ENCODE measurements around the gene CFAP298. TPM values are rescaled to one million over a fixed set of nuclear protein-coding genes. Genes with fewer than 3 reads are reported as not detected.

The CFAP298 gene
- total RNA-seq, 1 experiment from 2014 or later = 35.5 TPM

GRCh38 chr21:32560896-32561295 is 51.3 kb downstream of the CFAP298 start:
- Histone ChIP-seq H3K27ac (no peak overlapping the region), H3K27me3 (ENCODE audit: insufficient read depth, low read depth) (no peaks in the 10 kb centered on the region), H3K4me2 (no peak overlapping the region), H3K36me3 (ENCODE audit: low read depth) (no peaks in the 10 kb centered on the region), H3F3A (ENCODE audit: insufficient read depth, low read depth) (no peaks in the 10 kb centered on the region), H3K9me3 (ENCODE audit: insufficient read depth, low read depth) (no peaks in the 10 kb centered on the region), H3K4me3 (no peak overlapping the region), H3K79me2 (ENCODE audit: low read depth) (no peaks in the 10 kb centered on the region), H4K20me1 (ENCODE audit: insufficient read depth) (no peaks in the 10 kb centered on the region), H3K4me1 (replicated peaks; ENCODE audit: insufficient read depth) (no peaks in the 10 kb centered on the region), H2AFZ (no peak overlapping the region), H3K9me2 (ENCODE audit: insufficient read depth) (no peaks in the 10 kb centered on the region)
- BruUV-seq (replicated peaks) = no TSS peak
- DNase-seq = no peak
- TF ChIP-seq CTCF (conservative IDR thresholded peaks at IDR 0.05) = no peak
- TF ChIP-seq EZH2 (IDR thresholded peaks at IDR 0.05; ENCODE audit: low read depth) = no peak
- ChIA-PET POLR2A (ENCODE audit: unreplicated experiment) (no interaction called here), CTCF (no interaction called here)
- intact Hi-C loops (cut with micrococcal nuclease; ENCODE audit: unreplicated experiment) = no loop called here

- no peak overlapping the region for H2AFZ ChIP-seq
- TF ChIP-seq EZH2 (IDR thresholded peaks at IDR 0.05; ENCODE audit: low read depth) (no peak), CTCF (conservative IDR thresholded peaks at IDR 0.05) (no peak)
- no peaks in the 10 kb centered on the region for H4K20me1 ChIP-seq (ENCODE audit: insufficient read depth)
- no peaks in the 10 kb centered on the region for H3K79me2 ChIP-seq (ENCODE audit: low read depth)
- H3F3A ChIP-seq (ENCODE audit: insufficient read depth, low read depth) = no peaks in the 10 kb centered on the region
- H3K4me2 ChIP-seq = no peak overlapping the region
- H3K27ac ChIP-seq = no peak overlapping the region
- no peak overlapping the region for H3K4me3 ChIP-seq
- intact Hi-C loops (cut with micrococcal nuclease; ENCODE audit: unreplicated experiment) = no loop called here
- H3K9me2 ChIP-seq (ENCODE audit: insufficient read depth) = no peaks in the 10 kb centered on the region
- BruUV-seq (replicated peaks) = no TSS peak
- H3K4me1 ChIP-seq (replicated peaks; ENCODE audit: insufficient read depth) = no peaks in the 10 kb centered on the region
- POLR2A ChIA-PET (ENCODE audit: unreplicated experiment) = no interaction called here
- DNase-seq = no peak
- no peaks in the 10 kb centered on the region for H3K36me3 ChIP-seq (ENCODE audit: low read depth)
- no peaks in the 10 kb centered on the region for H3K9me3 ChIP-seq (ENCODE audit: insufficient read depth, low read depth)
- CTCF ChIA-PET = no interaction called here
- H3K27me3 ChIP-seq (ENCODE audit: insufficient read depth, low read depth) = no peaks in the 10 kb centered on the region
Observed at GRCh38 chr21:32559006-32559610, 53.1 kb downstream of the CFAP298 start.

GRCh38 chr21:32558106-32558505 is 54.1 kb downstream of the CFAP298 start:
- Histone ChIP-seq H4K20me1 (ENCODE audit: insufficient read depth) (no peaks in the 10 kb centered on the region), H3K36me3 (ENCODE audit: low read depth) (no peaks in the 10 kb centered on the region), H3K4me2 (no peak overlapping the region), H3K4me3 (no peak overlapping the region), H3K79me2 (ENCODE audit: low read depth) (no peaks in the 10 kb centered on the region), H3K4me1 (replicated peaks; ENCODE audit: insufficient read depth) (no peaks in the 10 kb centered on the region), H3K27me3 (ENCODE audit: insufficient read depth, low read depth) (no peaks in the 10 kb centered on the region), H2AFZ (no peak overlapping the region), H3K9me2 (ENCODE audit: insufficient read depth) (no peaks in the 10 kb centered on the region), H3K27ac (no peak overlapping the region), H3F3A (ENCODE audit: insufficient read depth, low read depth) (no peaks in the 10 kb centered on the region), H3K9me3 (ENCODE audit: insufficient read depth, low read depth) (no peaks in the 10 kb centered on the region)
- no peak for DNase-seq
- TF ChIP-seq CTCF (conservative IDR thresholded peaks at IDR 0.05) (no peak), EZH2 (IDR thresholded peaks at IDR 0.05; ENCODE audit: low read depth) (no peak)
- ChIA-PET POLR2A (ENCODE audit: unreplicated experiment) (no interaction called here), CTCF (no interaction called here)
- no TSS peak for BruUV-seq (replicated peaks)
- intact Hi-C loops (cut with micrococcal nuclease; ENCODE audit: unreplicated experiment) = no loop called here
